HepG2 (cell line): ENCODE results near the gene EIF3L. TPM values are rescaled to one million over a fixed set of nuclear protein-coding genes. Genes with fewer than 3 reads are reported as not detected.

Experiments
- ADNP ChIP-seq: sonication (generic); formaldehyde crosslinking; IDR thresholded peaks from 2 replicates; pipeline ENCODE4 v1.4.0; 2020; ENCODE audit warnings: missing genetic modification reagents
- ERF ChIP-seq: IDR thresholded peaks from 2 replicates; pipeline ENCODE4 v1.6.1; 2018; ENCODE audit warnings: missing biosample characterization, missing genetic modification reagents
- FOXJ3 ChIP-seq: sonication (generic); formaldehyde crosslinking; IDR thresholded peaks from 2 replicates; pipeline ENCODE4 v1.4.0; 2020; ENCODE audit warnings: missing genetic modification reagents, mild to moderate bottlenecking, borderline replicate concordance
- HOXA5 ChIP-seq: sonication (generic); formaldehyde crosslinking; IDR thresholded peaks from 2 replicates; pipeline ENCODE4 v1.4.0; 2020; ENCODE audit warnings: missing genetic modification reagents
- KLF12 ChIP-seq: sonication (generic); formaldehyde crosslinking; IDR thresholded peaks from 2 replicates; pipeline ENCODE4 v1.4.0; 2020; ENCODE audit warnings: missing genetic modification reagents, borderline replicate concordance
- NFATC3 ChIP-seq: sonication (generic); formaldehyde crosslinking; IDR thresholded peaks from 2 replicates; pipeline ENCODE4 v1.5.1; 2020; ENCODE audit warnings: mild to moderate bottlenecking, missing genetic modification reagents
- NFKBIZ ChIP-seq: IDR thresholded peaks from 2 replicates; pipeline ENCODE4 v1.6.1; 2018; ENCODE audit warnings: missing genetic modification reagents, missing compliant biosample characterization
- PCBP1 ChIP-seq: fragments of 200-400 bp; formaldehyde crosslinking; IDR thresholded peaks from 2 replicates; pipeline ENCODE4 v1.6.1; 2017; ENCODE audit warnings: mild to moderate bottlenecking, low read depth, low read length, borderline replicate concordance
- ZBTB10 ChIP-seq: sonication (generic); formaldehyde crosslinking; IDR thresholded peaks from 2 replicates; pipeline ENCODE4 v1.4.0; 2020; ENCODE audit warnings: missing genetic modification reagents, borderline replicate concordance
- ZFP41 ChIP-seq: sonication (generic); formaldehyde crosslinking; IDR thresholded peaks from 2 replicates; pipeline ENCODE4 v1.4.0; 2020; ENCODE audit warnings: mild to moderate bottlenecking, missing genetic modification reagents, borderline replicate concordance
- ZHX1 ChIP-seq: sonication (generic); formaldehyde crosslinking; IDR thresholded peaks from 2 replicates; pipeline ENCODE4 v1.8.1; 2022; ENCODE audit warnings: low read depth, mild to moderate bottlenecking, missing genetic modification reagents
- ZNF253 ChIP-seq: sonication (generic); formaldehyde crosslinking; IDR thresholded peaks from 2 replicates; pipeline ENCODE4 v1.8.0; 2022; ENCODE audit warnings: mild to moderate bottlenecking, missing genetic modification reagents, borderline replicate concordance
- ZNF724P ChIP-seq: sonication (generic); formaldehyde crosslinking; IDR thresholded peaks from 2 replicates; pipeline ENCODE4 v1.8.0; 2022; ENCODE audit warnings: missing genetic modification reagents, borderline replicate concordance
- ZSCAN20 ChIP-seq: sonication (generic); formaldehyde crosslinking; IDR thresholded peaks from 2 replicates; pipeline ENCODE4 v1.4.0; 2020; ENCODE audit warnings: missing genetic modification reagents, mild to moderate bottlenecking, borderline replicate concordance
- polyA plus RNA-seq, 8 experiments: library from polyadenylated mRNA; depleted of rRNA in 3 of 8; stranded (reverse) in 7 of 8; unstranded in 1 of 8; fragments of >200 nt; fragmentation: Illumina TruSeq in 4 of 8; extraction: Trizol in 4 of 8; gene quantifications; 2 replicates each; pipeline versions ENCODE4 v1.2.1 to v1.2.3, GENCODE V29; 2011 to 2016; ENCODE audit warnings: low read depth in 4 of 8, missing spikeins in 1 of 8, mixed read lengths in 1 of 8; ENCODE audit not compliant: insufficient read depth in 1 of 8
- total RNA-seq, 5 experiments: library from RNA; depleted of rRNA; stranded (reverse); fragments of >200 nt; fragmentation: Illumina TruSeq; extraction: Trizol; gene quantifications; 2 replicates each; pipeline ENCODE4 v1.2.3, GENCODE V29; 2016; ENCODE audit warnings: low read depth in 1 of 5
- TF ChIP-seq, protein P1 (sequence below): sonication (generic); formaldehyde crosslinking; IDR thresholded peaks from 2 replicates; pipeline ENCODE4 v1.8.0; 2022; ENCODE audit warnings: low read depth, missing genetic modification reagents
- TF ChIP-seq, protein P2 (sequence below): sonication (generic); formaldehyde crosslinking; IDR thresholded peaks from 2 replicates; pipeline ENCODE4 v1.4.0; 2020; ENCODE audit warnings: mild to moderate bottlenecking, missing genetic modification reagents, borderline replicate concordance

Gene EIF3L
- total and polyA plus RNA-seq, 2 of the 13 experiments (the other 11 are each of a cell fraction or from before 2014, with no cell fraction given), result 514 to 793 TPM

DNA sequence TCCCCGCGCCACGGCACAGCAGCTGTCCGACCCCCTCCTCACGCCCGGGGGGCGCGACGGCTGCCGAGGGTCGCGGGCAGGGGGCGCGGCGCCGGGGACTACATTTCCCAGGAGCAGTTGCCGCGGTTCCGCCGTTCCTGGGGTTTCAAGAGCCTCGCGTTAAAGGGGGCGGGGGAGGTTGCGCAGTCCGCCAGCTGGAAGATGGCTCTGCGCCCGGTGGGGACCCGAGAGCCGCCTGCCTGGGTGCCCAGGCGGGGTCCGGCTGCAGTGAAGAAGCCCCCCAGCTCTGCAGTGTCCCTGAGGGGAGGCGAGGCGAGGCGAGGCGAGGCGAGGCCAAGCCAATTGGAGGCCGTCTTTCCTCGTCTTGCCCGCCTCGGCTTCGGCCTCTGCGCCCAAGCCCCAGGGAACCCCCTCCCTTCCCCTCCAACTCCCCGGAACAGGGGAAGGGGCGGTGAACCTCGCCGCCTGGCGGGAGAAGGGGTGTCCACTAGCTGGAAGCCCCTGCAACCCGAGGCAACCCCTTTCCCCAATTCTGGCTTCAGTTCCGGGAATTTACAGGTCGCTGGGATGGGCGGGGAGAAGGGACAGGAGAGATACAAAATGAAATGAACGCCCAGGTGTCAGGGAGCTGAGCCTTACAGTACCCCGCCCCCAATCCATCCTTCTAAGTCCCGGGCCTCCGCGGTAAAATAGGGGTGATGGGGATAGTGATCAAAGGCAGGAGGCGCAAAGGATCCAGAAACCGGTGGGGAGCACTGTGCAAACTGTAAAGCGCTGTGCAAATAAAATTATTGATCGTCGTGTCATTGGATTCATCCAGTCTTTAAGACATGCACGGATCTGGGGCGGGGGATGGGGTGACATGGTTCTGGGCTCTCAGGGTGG, 46.7 kb upstream of the EIF3L start (continued):
- TF ChIP-seq, protein P1, sequence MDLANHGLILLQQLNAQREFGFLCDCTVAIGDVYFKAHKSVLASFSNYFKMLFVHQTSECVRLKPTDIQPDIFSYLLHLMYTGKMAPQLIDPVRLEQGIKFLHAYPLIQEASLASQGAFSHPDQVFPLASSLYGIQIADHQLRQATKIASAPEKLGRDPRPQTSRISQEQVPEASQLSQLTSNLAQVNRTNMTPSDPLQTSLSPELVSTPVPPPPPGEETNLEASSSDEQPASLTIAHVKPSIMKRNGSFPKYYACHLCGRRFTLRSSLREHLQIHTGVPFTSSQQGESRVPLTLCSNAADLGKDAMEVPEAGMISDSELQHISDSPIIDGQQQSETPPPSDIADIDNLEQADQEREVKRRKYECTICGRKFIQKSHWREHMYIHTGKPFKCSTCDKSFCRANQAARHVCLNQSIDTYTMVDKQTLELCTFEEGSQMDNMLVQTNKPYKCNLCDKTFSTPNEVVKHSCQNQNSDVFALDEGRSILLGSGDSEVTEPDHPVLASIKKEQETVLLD (CRISPR knock-in tag), result peak; percentile 35; the same call in 1 of the 2 replicates
- TF ChIP-seq FOXJ3 (CRISPR knock-in tag), result peak; percentile 68; the same call in 1 of the 2 replicates
- TF ChIP-seq ZBTB10 (CRISPR knock-in tag), result peak; percentile 96
- no peak for TF ChIP-seq ZNF253 (CRISPR knock-in tag)
- no peak for TF ChIP-seq NFKBIZ (CRISPR knock-in tag)
- TF ChIP-seq PCBP1, result 0 out of 2 replicates have a peak, but pooled peaks have one; percentile 61
- no peak for TF ChIP-seq NFATC3 (CRISPR knock-in tag)
- no peak for TF ChIP-seq ZFP41 (CRISPR knock-in tag)
- TF ChIP-seq, protein P2, sequence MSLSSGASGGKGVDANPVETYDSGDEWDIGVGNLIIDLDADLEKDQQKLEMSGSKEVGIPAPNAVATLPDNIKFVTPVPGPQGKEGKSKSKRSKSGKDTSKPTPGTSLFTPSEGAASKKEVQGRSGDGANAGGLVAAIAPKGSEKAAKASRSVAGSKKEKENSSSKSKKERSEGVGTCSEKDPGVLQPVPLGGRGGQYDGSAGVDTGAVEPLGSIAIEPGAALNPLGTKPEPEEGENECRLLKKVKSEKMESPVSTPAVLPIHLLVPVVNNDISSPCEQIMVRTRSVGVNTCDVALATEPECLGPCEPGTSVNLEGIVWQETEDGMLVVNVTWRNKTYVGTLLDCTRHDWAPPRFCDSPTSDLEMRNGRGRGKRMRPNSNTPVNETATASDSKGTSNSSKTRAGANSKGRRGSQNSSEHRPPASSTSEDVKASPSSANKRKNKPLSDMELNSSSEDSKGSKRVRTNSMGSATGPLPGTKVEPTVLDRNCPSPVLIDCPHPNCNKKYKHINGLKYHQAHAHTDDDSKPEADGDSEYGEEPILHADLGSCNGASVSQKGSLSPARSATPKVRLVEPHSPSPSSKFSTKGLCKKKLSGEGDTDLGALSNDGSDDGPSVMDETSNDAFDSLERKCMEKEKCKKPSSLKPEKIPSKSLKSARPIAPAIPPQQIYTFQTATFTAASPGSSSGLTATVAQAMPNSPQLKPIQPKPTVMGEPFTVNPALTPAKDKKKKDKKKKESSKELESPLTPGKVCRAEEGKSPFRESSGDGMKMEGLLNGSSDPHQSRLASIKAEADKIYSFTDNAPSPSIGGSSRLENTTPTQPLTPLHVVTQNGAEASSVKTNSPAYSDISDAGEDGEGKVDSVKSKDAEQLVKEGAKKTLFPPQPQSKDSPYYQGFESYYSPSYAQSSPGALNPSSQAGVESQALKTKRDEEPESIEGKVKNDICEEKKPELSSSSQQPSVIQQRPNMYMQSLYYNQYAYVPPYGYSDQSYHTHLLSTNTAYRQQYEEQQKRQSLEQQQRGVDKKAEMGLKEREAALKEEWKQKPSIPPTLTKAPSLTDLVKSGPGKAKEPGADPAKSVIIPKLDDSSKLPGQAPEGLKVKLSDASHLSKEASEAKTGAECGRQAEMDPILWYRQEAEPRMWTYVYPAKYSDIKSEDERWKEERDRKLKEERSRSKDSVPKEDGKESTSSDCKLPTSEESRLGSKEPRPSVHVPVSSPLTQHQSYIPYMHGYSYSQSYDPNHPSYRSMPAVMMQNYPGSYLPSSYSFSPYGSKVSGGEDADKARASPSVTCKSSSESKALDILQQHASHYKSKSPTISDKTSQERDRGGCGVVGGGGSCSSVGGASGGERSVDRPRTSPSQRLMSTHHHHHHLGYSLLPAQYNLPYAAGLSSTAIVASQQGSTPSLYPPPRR (CRISPR knock-in tag), result peak; percentile 38; the same call in 1 of the 2 replicates
- TF ChIP-seq KLF12 (CRISPR knock-in tag), result no peak
- TF ChIP-seq ZHX1 (CRISPR knock-in tag), result 0 out of 2 replicates have a peak, but pooled peaks have one; percentile 22
- TF ChIP-seq HOXA5 (CRISPR knock-in tag), result 0 out of 2 replicates have a peak, but pooled peaks have one; percentile 1
- no peak for TF ChIP-seq ZNF724P (CRISPR knock-in tag)
- TF ChIP-seq ADNP (CRISPR knock-in tag), result no peak
- TF ChIP-seq ERF (CRISPR knock-in tag), result 0 out of 2 replicates have a peak, but pooled peaks have one; percentile 53
- no peak for TF ChIP-seq ZSCAN20
